DND-41 (cell line): ENCODE measurements around the gene DST.

ENCODE experiments used
- ATAC-seq: fragments of 200-7000 bp; cut with Tn5 transposase; 3 replicates; pipeline ENCODE4 v1.9.1; 2021; ENCODE audit warnings: low read depth; ENCODE audit not compliant: insufficient read depth
- DNase-seq: peaks from one replicate; pipeline ENCODE4 v3.0.0-alpha.2; 2020
- H2AFZ ChIP-seq: 2 replicates; pipeline ENCODE4 v1.6.0; 2012; ENCODE audit warnings: low read depth, low read length
- H3K27ac ChIP-seq: 2 replicates; pipeline ENCODE4 v1.5.1; 2012; ENCODE audit warnings: low read length, inconsistent platforms
- H3K27me3 ChIP-seq: fragments of 200-600 bp; sonication (generic); 2 replicates; pipeline ENCODE4 v1.6.0; 2012; ENCODE audit warnings: low read length, mild to moderate bottlenecking, inconsistent platforms; ENCODE audit not compliant: insufficient read depth, poor library complexity
- H3K36me3 ChIP-seq: 2 replicates; pipeline ENCODE4 v1.5.1; 2012; ENCODE audit warnings: low read length, inconsistent platforms; ENCODE audit not compliant: insufficient read depth
- H3K4me1 ChIP-seq: 2 replicates; pipeline ENCODE4 v1.5.1; 2012; ENCODE audit warnings: mild to moderate bottlenecking, low read length; ENCODE audit not compliant: insufficient read depth
- H3K4me2 ChIP-seq: 2 replicates; pipeline ENCODE4 v1.6.0; 2012; ENCODE audit warnings: mild to moderate bottlenecking, moderate library complexity, low read length, inconsistent platforms; ENCODE audit not compliant: insufficient read depth
- H3K4me3 ChIP-seq, 2 experiments: fragments of 200-600 bp in 1 of 2; shearing (Covaris generic) in 1 of 2; 2 replicates each; pipeline ENCODE4 v1.5.1; 2012 to 2016; ENCODE audit warnings: inconsistent platforms in 2 of 2, low read length in 2 of 2, mild to moderate bottlenecking in 2 of 2, low read depth in 1 of 2, moderate library complexity in 1 of 2
- H3K79me2 ChIP-seq: 2 replicates; pipeline ENCODE4 v1.6.0; 2012; ENCODE audit warnings: low read length, inconsistent platforms; ENCODE audit not compliant: insufficient read depth
- H3K9ac ChIP-seq: 2 replicates; pipeline ENCODE4 v1.6.0; 2012; ENCODE audit warnings: low read depth, mild to moderate bottlenecking, inconsistent platforms, low read length, moderate library complexity
- H3K9me3 ChIP-seq: 2 replicates; pipeline ENCODE4 v1.5.1; 2012; ENCODE audit warnings: low read length, moderate library complexity, mild to moderate bottlenecking, inconsistent platforms; ENCODE audit not compliant: insufficient read depth, severe bottlenecking
- H4K20me1 ChIP-seq: 2 replicates; pipeline ENCODE4 v1.6.0; 2012; ENCODE audit warnings: low read length; ENCODE audit not compliant: insufficient read depth
- EZH2 ChIP-seq: IDR thresholded peaks from 3 replicates; pipeline ENCODE4 v1.6.1; 2012; ENCODE audit warnings: borderline replicate concordance, low read depth, mild to moderate bottlenecking, moderate library complexity, low read length, inconsistent platforms; ENCODE audit not compliant: severe bottlenecking
- TF ChIP-seq, protein P1 (sequence below): IDR thresholded peaks from 2 replicates; pipeline ENCODE4 v1.5.1; 2012; ENCODE audit warnings: borderline replicate concordance, low read length, moderate library complexity, mild to moderate bottlenecking; ENCODE audit not compliant: poor library complexity, severe bottlenecking; ENCODE audit errors: extremely low read depth

Gene DST

DNA sequence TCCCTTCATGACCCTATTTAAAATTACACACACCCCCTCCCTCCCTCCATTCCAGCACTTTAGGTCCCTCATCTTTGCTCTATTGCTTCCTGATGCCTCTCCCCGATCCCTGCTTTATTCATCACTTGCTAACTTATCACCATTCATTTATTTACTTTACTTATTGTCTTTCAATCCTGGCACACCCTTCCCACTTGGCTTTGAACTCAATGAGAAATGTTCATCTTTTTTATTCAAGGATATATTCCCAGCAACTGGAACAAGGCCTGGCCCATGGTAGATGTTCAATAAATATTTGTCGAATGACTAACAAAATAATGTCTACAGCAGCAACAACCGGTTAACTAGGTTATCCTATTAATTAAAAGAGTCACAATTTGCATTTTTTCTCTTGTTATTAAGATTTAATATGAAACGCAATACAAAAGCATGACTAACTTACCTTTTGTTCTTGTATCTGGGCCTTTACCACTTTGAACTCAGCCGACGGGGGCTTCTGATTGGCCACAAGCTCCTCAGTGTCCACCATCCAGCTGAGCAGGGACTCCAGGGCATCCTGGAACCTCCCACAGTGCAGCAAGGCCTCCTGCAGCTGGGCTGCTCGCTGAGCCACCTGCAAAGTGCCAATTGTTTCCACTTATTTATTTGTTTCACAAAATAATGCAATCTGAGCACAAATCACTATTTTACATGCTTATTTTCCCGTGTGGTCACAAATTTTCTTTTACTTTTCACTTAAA lies 107.8 kb downstream of the DST start:
- Histone ChIP-seq H2AFZ (no peak overlapping the region), H3K36me3 (no peaks in the 10 kb centered on the region), H3K4me1 (no peaks in the 10 kb centered on the region), H3K4me3 (no peak overlapping the region), H3K4me2 (no peak overlapping the region), H3K27ac (no peak overlapping the region), H3K27me3 (no peaks in the 10 kb centered on the region), H3K79me2 (no peaks in the 10 kb centered on the region), H4K20me1 (no peaks in the 10 kb centered on the region), H3K9me3 (no peaks in the 10 kb centered on the region), H3K9ac (no peak overlapping the region)
- DNase-seq (no peak), ATAC-seq (no peak)
- TF ChIP-seq, protein P1, sequence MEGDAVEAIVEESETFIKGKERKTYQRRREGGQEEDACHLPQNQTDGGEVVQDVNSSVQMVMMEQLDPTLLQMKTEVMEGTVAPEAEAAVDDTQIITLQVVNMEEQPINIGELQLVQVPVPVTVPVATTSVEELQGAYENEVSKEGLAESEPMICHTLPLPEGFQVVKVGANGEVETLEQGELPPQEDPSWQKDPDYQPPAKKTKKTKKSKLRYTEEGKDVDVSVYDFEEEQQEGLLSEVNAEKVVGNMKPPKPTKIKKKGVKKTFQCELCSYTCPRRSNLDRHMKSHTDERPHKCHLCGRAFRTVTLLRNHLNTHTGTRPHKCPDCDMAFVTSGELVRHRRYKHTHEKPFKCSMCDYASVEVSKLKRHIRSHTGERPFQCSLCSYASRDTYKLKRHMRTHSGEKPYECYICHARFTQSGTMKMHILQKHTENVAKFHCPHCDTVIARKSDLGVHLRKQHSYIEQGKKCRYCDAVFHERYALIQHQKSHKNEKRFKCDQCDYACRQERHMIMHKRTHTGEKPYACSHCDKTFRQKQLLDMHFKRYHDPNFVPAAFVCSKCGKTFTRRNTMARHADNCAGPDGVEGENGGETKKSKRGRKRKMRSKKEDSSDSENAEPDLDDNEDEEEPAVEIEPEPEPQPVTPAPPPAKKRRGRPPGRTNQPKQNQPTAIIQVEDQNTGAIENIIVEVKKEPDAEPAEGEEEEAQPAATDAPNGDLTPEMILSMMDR, result no peak
- TF ChIP-seq EZH2, result no peak

DNA sequence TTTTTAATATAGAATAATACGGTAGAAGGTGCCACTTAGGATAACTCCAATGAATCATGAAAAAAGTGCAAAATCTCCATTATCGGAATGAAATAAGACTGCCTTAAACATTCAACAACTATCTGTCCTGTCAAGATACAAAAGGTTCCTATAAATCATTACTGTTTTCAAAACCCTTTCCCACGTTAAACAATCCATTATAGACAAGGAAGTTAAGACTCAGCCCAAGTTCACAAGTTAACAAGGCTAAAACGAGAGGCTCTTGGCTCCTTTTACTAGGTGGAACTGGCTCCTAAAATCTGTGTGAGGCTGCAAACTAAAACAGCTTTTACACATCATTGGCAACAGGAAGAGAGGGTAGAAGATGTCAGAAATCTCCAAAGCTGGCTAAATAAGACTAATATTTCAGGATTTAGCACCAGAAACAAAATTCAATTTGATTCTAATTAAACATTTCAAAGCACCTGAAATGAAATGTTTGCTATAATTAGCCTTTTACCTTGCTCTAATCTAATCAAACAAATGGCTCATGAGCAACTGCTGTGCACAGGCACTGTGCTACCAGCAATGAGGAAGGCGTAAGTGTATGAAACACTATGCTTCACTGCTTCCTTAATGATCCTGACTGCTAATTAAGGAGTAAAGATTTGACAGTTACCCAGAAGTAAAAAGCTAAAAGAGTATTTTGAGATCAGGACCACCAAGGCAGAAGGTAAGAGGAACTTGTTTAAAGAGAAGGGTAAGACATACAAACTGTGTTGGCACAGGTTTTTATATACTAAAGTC lies 109.7 kb downstream of the DST start:
- Histone ChIP-seq H3K4me2 (no peak overlapping the region), H3K4me1 (no peaks in the 10 kb centered on the region), H3K9me3 (no peaks in the 10 kb centered on the region), H3K36me3 (no peaks in the 10 kb centered on the region), H3K9ac (no peak overlapping the region), H2AFZ (no peak overlapping the region), H3K27me3 (no peaks in the 10 kb centered on the region), H3K4me3 (no peak overlapping the region), H3K79me2 (no peaks in the 10 kb centered on the region), H4K20me1 (no peaks in the 10 kb centered on the region), H3K27ac (no peak overlapping the region)
- DNase-seq (no peak), ATAC-seq (no peak)
- TF ChIP-seq, protein P1, result no peak
- TF ChIP-seq EZH2, result no peak

DNA sequence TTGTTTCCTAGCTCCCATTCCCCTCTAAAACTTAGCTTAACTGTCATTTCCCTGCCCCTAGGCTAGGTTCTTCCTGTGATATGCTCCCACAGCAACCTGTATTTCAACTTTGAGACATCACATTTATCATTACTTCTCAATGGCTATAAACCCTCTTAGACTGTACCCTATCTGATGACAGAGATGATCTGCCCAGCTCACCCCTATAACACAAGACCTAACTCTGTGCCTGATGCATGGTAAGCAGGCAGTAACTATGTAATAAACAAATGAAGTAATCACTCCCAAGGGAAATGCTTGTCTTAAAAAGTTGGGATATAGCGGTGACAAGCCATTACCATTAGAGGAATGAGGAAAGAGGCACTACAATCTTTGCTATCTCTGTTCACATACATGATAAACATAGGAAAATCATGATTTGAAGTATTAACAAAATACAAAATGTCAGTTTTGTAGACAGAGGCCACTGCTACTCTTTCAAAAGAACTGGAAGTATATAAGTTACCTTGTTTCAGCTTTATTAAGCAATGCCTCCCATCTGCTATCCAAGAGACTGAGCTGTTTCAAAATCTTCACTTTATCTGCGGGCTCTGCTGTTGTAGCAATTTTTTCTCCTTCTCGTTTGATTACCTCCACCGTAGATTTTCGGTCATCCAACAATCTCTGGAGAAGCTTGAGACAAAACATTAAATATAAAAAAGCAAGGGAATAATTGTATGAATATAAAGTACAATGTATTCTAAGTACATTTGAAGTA lies 110.7 kb downstream of the DST start:
- DNase-seq, result no peak
- H3K4me1 ChIP-seq, result no peaks in the 10 kb centered on the region
- H3K4me3 ChIP-seq, result no peak overlapping the region
- no peak for ATAC-seq
- H3K4me2 ChIP-seq, result no peak overlapping the region
- no peak overlapping the region for H2AFZ ChIP-seq
- no peaks in the 10 kb centered on the region for H4K20me1 ChIP-seq
- no peak overlapping the region for H3K27ac ChIP-seq
- TF ChIP-seq EZH2, result no peak
- TF ChIP-seq, protein P1, result no peak
- H3K27me3 ChIP-seq, result no peaks in the 10 kb centered on the region
- no peaks in the 10 kb centered on the region for H3K36me3 ChIP-seq
- H3K9ac ChIP-seq, result no peak overlapping the region
- H3K9me3 ChIP-seq, result no peaks in the 10 kb centered on the region
- no peaks in the 10 kb centered on the region for H3K79me2 ChIP-seq
